Neural progenitor cell (in vitro differentiated cells): ENCODE results near the gene SAPCD2. TPM values are rescaled to one million over a fixed set of nuclear protein-coding genes. Genes with fewer than 3 reads are reported as not detected.

ENCODE experiments used
- DNase-seq: peaks from one replicate; pipeline ENCODE4 v3.0.0-alpha.2; 2016; ENCODE audit warnings: low spot score
- H2AFZ ChIP-seq: fragments of 200-600 bp; sonication (generic); replicated peaks from 2 replicates; pipeline ENCODE4 v1.6.1; 2016; ENCODE audit warnings: antibody characterized with exemption
- H3F3A ChIP-seq: fragments of 200-600 bp; sonication (generic); 2 replicates; pipeline ENCODE4 v1.6.1; 2016; ENCODE audit warnings: antibody characterized with exemption, low read depth
- H3K27ac ChIP-seq: fragments of 200-600 bp; sonication (generic); 2 replicates; pipeline ENCODE4 v1.5.1; 2016; ENCODE audit warnings: mild to moderate bottlenecking
- H3K27me3 ChIP-seq: fragments of 200-600 bp; sonication (generic); 2 replicates; pipeline ENCODE4 v1.6.1; 2016; ENCODE audit warnings: mild to moderate bottlenecking, moderate library complexity
- H3K36me3 ChIP-seq: fragments of 200-600 bp; sonication (generic); 2 replicates; pipeline ENCODE4 v1.5.1; 2016
- H3K4me1 ChIP-seq: fragments of 200-600 bp; sonication (generic); 2 replicates; pipeline ENCODE4 v1.6.1; 2016; ENCODE audit warnings: mixed run types
- H3K4me2 ChIP-seq: fragments of 200-600 bp; sonication (generic); 2 replicates; pipeline ENCODE4 v1.6.1; 2016
- H3K4me3 ChIP-seq: fragments of 200-600 bp; sonication (generic); 2 replicates; pipeline ENCODE4 v1.5.1; 2016
- H3K79me2 ChIP-seq: fragments of 200-600 bp; sonication (generic); 2 replicates; pipeline ENCODE4 v1.6.1; 2016; ENCODE audit warnings: low read depth
- H3K9ac ChIP-seq: fragments of 200-600 bp; sonication (generic); 2 replicates; pipeline ENCODE4 v1.6.1; 2016
- H3K9me3 ChIP-seq: fragments of 200-600 bp; sonication (generic); 2 replicates; pipeline ENCODE4 v1.5.1; 2016; ENCODE audit warnings: low read depth
- H4K20me1 ChIP-seq: fragments of 200-600 bp; sonication (generic); 2 replicates; pipeline ENCODE4 v1.6.1; 2016; ENCODE audit warnings: low read depth
- H3K27ac Mint-ChIP-seq: 3 replicates; pipeline ENCODE4 v1.8.0; 2021; ENCODE audit warnings: mixed read lengths
- H3K27me3 Mint-ChIP-seq: 2 replicates; pipeline ENCODE4 v1.8.0; 2022; ENCODE audit warnings: low read depth, mild to moderate bottlenecking, inconsistent platforms, moderate library complexity, mixed read lengths; ENCODE audit not compliant: insufficient read depth
- H3K36me3 Mint-ChIP-seq: 3 replicates; pipeline ENCODE4 v1.8.0; 2021; ENCODE audit warnings: mixed read lengths
- H3K4me1 Mint-ChIP-seq: 3 replicates; pipeline ENCODE4 v1.8.0; 2021; ENCODE audit warnings: mixed read lengths
- H3K4me3 Mint-ChIP-seq: 3 replicates; pipeline ENCODE4 v1.8.0; 2021; ENCODE audit warnings: mild to moderate bottlenecking, moderate library complexity, mixed read lengths
- H3K9me3 Mint-ChIP-seq: 3 replicates; pipeline ENCODE4 v1.8.0; 2020; ENCODE audit warnings: mixed read lengths
- EZH2 ChIP-seq: fragments of 200-600 bp; sonication (generic); IDR thresholded peaks from 2 replicates; pipeline ENCODE4 v1.6.1; 2017; ENCODE audit warnings: antibody characterized with exemption, mild to moderate bottlenecking, moderate library complexity
- EZH2phosphoT487 ChIP-seq: fragments of 200-600 bp; sonication (generic); IDR thresholded peaks from 2 replicates; pipeline ENCODE4 v1.6.1; 2017; ENCODE audit warnings: antibody characterized with exemption
- total RNA-seq: library from RNA; depleted of rRNA; stranded (reverse); fragments of >200 nt; gene quantifications from 2 replicates; pipeline ENCODE4 v1.2.3, GENCODE V29; 2015; ENCODE audit warnings: low replicate concordance
- TF ChIP-seq, protein P1 (sequence below): fragments of 200-600 bp; sonication (generic); IDR thresholded peaks from 2 replicates; pipeline ENCODE4 v1.5.1; 2017; ENCODE audit warnings: antibody characterized with exemption, mild to moderate bottlenecking

SAPCD2 gene
- total RNA-seq, 1 donor from 2014 or later: 5.7 TPM

DNA sequence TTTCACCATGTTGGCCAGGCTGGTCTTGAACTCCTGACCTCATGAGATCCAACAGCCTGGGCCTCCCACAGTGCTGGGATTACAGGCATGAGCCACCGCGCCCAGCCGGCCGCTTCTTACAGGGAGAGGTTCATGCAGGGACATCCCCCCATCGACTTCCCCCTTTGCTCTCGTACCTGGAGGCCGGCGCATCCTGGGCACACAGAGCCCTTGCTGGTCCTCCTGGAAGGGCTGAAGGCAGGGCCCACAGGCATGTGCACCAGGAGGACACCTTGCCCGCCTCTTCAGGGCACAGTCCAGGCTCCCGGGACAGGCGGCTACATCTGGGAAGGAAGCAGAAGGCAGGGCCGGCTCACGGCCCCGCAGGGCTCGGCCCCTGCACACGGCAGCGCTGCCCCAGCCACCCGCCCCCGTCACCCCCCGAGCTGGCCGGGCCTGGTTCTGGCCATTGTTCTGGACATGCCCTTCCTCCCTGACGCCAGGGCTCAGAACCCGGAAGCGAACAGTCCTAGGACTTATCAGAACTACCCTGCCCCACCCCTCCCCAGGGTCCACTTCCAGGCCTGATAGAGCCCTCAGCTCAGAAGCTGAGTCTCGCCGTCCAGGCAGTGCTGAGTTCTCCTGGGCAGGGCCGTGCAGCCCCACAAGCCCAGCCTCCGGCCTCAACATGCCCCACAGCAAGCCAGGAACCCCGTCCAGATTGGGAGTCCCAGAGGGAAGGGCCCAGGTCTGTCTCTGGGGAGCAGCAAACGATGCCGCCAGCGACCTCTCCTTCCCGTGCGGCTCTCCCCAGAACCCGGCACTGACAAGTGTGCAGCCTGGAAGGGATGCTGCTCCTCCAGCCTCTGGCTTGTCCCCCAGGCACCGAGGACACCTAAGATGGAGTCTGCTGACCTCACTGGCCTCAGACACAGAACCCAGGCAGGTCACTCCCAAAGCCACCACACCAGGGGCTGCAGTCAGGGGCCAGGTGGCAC lies 27.3 kb downstream of the SAPCD2 start:
- Histone ChIP-seq H3K4me2 (no peak overlapping the region), H4K20me1 (peaks cover 44% of the 10 kb centered on the region), H2AFZ (no peak overlapping the region), H3K9me3 (no peaks in the 10 kb centered on the region), H3F3A (peaks cover 5% of the 10 kb centered on the region), H3K27ac (no peak overlapping the region), H3K4me1 (peaks cover 6% of the 10 kb centered on the region), H3K79me2 (no peaks in the 10 kb centered on the region), H3K36me3 (no peaks in the 10 kb centered on the region), H3K4me3 (no peak overlapping the region), H3K9ac (no peak overlapping the region), H3K27me3 (peaks cover 37% of the 10 kb centered on the region)
- DNase-seq: no peak
- Mint-ChIP-seq H3K27me3 (peaks cover 19% of the 10 kb centered on the region), H3K9me3 (no peaks in the 10 kb centered on the region), H3K27ac (no peak overlapping the region), H3K36me3 (no peaks in the 10 kb centered on the region), H3K4me3 (peak overlapping the region; percentile 60), H3K4me1 (peaks cover 4% of the 10 kb centered on the region)
- TF ChIP-seq EZH2 (no peak), EZH2phosphoT487 (no peak)
- TF ChIP-seq, protein P1, sequence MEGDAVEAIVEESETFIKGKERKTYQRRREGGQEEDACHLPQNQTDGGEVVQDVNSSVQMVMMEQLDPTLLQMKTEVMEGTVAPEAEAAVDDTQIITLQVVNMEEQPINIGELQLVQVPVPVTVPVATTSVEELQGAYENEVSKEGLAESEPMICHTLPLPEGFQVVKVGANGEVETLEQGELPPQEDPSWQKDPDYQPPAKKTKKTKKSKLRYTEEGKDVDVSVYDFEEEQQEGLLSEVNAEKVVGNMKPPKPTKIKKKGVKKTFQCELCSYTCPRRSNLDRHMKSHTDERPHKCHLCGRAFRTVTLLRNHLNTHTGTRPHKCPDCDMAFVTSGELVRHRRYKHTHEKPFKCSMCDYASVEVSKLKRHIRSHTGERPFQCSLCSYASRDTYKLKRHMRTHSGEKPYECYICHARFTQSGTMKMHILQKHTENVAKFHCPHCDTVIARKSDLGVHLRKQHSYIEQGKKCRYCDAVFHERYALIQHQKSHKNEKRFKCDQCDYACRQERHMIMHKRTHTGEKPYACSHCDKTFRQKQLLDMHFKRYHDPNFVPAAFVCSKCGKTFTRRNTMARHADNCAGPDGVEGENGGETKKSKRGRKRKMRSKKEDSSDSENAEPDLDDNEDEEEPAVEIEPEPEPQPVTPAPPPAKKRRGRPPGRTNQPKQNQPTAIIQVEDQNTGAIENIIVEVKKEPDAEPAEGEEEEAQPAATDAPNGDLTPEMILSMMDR: no peak

DNA sequence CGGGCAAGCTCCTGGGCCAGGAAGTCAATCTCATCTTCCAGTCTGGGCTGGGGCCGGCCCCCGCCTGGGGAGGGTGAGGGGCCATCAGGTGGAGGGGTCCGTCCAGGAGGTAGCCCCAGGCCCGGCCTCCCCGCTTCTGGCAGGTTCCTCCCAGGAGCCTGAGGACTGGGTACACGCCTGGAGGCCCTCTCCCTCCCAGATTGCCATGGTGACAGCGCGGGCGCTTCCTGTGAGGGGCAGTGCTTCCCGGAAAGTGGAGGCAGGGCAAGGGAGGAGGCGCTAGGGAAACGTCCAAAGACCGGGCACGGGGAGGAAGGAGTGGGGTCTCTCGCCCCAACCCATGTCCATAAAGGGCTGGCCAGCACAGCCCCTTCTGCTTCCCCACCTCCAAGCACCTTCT lies 29.2 kb downstream of the SAPCD2 start:
- Histone ChIP-seq H2AFZ (no peak overlapping the region), H3K27ac (no peak overlapping the region), H3F3A (peaks cover 5% of the 10 kb centered on the region), H3K9me3 (no peaks in the 10 kb centered on the region), H3K9ac (no peak overlapping the region), H3K4me3 (no peak overlapping the region), H3K79me2 (no peaks in the 10 kb centered on the region), H3K36me3 (no peaks in the 10 kb centered on the region), H4K20me1 (peaks cover 32% of the 10 kb centered on the region), H3K4me1 (peaks cover 6% of the 10 kb centered on the region), H3K27me3 (peaks cover 22% of the 10 kb centered on the region), H3K4me2 (no peak overlapping the region)
- TF ChIP-seq, protein P1: no peak
- TF ChIP-seq EZH2phosphoT487 (no peak), EZH2 (no peak)
- no peaks in the 10 kb centered on the region for H3K36me3 Mint-ChIP-seq
- H3K9me3 Mint-ChIP-seq: no peaks in the 10 kb centered on the region
- H3K27ac Mint-ChIP-seq: no peak overlapping the region
- H3K4me3 Mint-ChIP-seq: no peak overlapping the region
- peaks cover 5% of the 10 kb centered on the region for H3K27me3 Mint-ChIP-seq
- DNase-seq: no peak
- H3K4me1 Mint-ChIP-seq: peaks cover 4% of the 10 kb centered on the region

DNA sequence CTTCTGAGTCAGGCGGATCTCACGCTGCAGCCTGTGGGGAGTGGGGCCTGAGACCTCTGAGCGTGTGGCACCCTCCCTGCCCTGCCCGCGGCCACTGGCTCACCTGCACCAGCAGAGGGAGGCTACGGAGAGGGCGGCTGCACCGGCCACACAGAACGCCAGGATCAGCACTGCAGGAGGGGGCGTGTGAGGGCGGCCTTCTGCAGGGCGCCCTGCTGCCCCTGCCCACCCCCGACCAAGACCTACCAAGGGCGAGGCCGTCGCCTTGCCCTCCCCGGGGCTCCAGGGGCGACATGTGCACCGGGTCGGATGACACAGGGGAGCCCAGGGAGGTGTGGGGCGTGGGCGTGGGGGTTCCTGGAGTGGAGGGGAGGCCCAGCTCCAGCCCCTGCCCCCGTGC lies 29.8 kb downstream of the SAPCD2 start:
- Histone ChIP-seq H3K9me3 (no peaks in the 10 kb centered on the region), H3K36me3 (no peaks in the 10 kb centered on the region), H3F3A (peaks cover 5% of the 10 kb centered on the region), H3K4me3 (no peak overlapping the region), H2AFZ (no peak overlapping the region), H4K20me1 (peaks cover 32% of the 10 kb centered on the region), H3K4me2 (no peak overlapping the region), H3K27ac (no peak overlapping the region), H3K9ac (no peak overlapping the region), H3K4me1 (peaks cover 6% of the 10 kb centered on the region), H3K27me3 (peaks cover 19% of the 10 kb centered on the region), H3K79me2 (no peaks in the 10 kb centered on the region)
- DNase-seq: no peak
- H3K36me3 Mint-ChIP-seq: no peaks in the 10 kb centered on the region
- H3K27me3 Mint-ChIP-seq: peaks cover 5% of the 10 kb centered on the region
- peaks cover 4% of the 10 kb centered on the region for H3K4me1 Mint-ChIP-seq
- H3K27ac Mint-ChIP-seq: no peak overlapping the region
- H3K9me3 Mint-ChIP-seq: no peaks in the 10 kb centered on the region
- no peak for TF ChIP-seq EZH2phosphoT487
- TF ChIP-seq, protein P1: no peak
- TF ChIP-seq EZH2: no peak
- H3K4me3 Mint-ChIP-seq: no peak overlapping the region
